ENCODE results near the gene ZNF536. TPM values are rescaled to one million over a fixed set of nuclear protein-coding genes. Genes with fewer than 3 reads are reported as not detected.

Gene ZNF536
- total and polyA plus RNA-seq, 10 of the 15 experiments (the other 5 are each of a cell fraction or from before 2014, with no cell fraction given), result not detected

- no peak for TF ChIP-seq ZBTB4 (CRISPR knock-in tag; IDR thresholded peaks at IDR 0.05)
- no peak for TF ChIP-seq FOS (IDR thresholded peaks at IDR 0.05; ENCODE audit: borderline replicate concordance, extremely low read depth, insufficient read length)
- no peak for TF ChIP-seq SMARCA5 (IDR thresholded peaks at IDR 0.05)
- TF ChIP-seq CBX5 (IDR thresholded peaks at IDR 0.05; ENCODE audit: low read depth), result no peak
- no peak for TF ChIP-seq SP1 (IDR thresholded peaks at IDR 0.05; ENCODE audit: low read depth, low read length)
- TF ChIP-seq EP300 (IDR thresholded peaks at IDR 0.05; ENCODE audit: borderline replicate concordance in 1 of 2, control insufficient read depth in 1 of 2, low read depth in 2 of 2, low read length in 2 of 2), result no peak
- TF ChIP-seq NFXL1 (IDR thresholded peaks at IDR 0.05; ENCODE audit: borderline replicate concordance), result no peak
- no peak for TF ChIP-seq HDAC6 (IDR thresholded peaks at IDR 0.05; ENCODE audit: unreplicated experiment)
- no peak for TF ChIP-seq BHLHE40 (IDR thresholded peaks at IDR 0.05; ENCODE audit: borderline replicate concordance in 1 of 2, low read depth in 2 of 2, low read length in 1 of 2)
- no peak for TF ChIP-seq DPF2 (IDR thresholded peaks at IDR 0.05)
- no peak for TF ChIP-seq ELK1 (IDR thresholded peaks at IDR 0.05; ENCODE audit: low read depth, low read length)
- no peak for TF ChIP-seq SUPT20H (IDR thresholded peaks at IDR 0.05; ENCODE audit: borderline replicate concordance, control insufficient read depth, low read depth, low read length)
- no peak for TF ChIP-seq ZNF207 (IDR thresholded peaks at IDR 0.05; ENCODE audit: borderline replicate concordance)
Observed at GRCh38 chr19:30374865-30375552, 2.8 kb downstream of the ZNF536 start (continued).
